ENCODE measurements around the gene LRRC73. TPM values are rescaled to one million over a fixed set of nuclear protein-coding genes. Genes with fewer than 3 reads are reported as not detected.
A peak's percentile ranks its signal among the peaks of the same experiment; 100 is the strongest.

The LRRC73 gene
- total RNA-seq, 1 experiment from 2014 or later = 0.58 TPM

- Histone ChIP-seq H3K36me3 (ENCODE audit: insufficient read depth, low read length, poor library complexity, severe bottlenecking) (peaks cover 77% of the 10 kb centered on the region), H3K9me3 (ENCODE audit: low read depth, low read length, poor library complexity, severe bottlenecking) (no peaks in the 10 kb centered on the region), H3K27ac (ENCODE audit: low read depth, low read length, poor library complexity, severe bottlenecking) (no peak overlapping the region), H3K4me3 (ENCODE audit: low read depth, low read length, poor library complexity, severe bottlenecking) (no peak overlapping the region), H3K4me1 (ENCODE audit: insufficient read depth, low read length, poor library complexity, severe bottlenecking) (no peaks in the 10 kb centered on the region), H3K27me3 (replicated peaks; ENCODE audit: insufficient read depth, low read depth, low read length, poor library complexity) (no peaks in the 10 kb centered on the region)
- no TSS peak for BruUV-seq (replicated peaks)
- ChIA-PET POLR2A (ENCODE audit: low non-redundant PET) (interaction anchor here (0.6 kb wide), 1 partner anchor 9 kb away, joined by 5 read pairs; no protein-coding TSS in a partner anchor), CTCF (no interaction called here)
- DNase-seq (ENCODE audit: low spot score) = no peak
- TF ChIP-seq, protein P1, sequence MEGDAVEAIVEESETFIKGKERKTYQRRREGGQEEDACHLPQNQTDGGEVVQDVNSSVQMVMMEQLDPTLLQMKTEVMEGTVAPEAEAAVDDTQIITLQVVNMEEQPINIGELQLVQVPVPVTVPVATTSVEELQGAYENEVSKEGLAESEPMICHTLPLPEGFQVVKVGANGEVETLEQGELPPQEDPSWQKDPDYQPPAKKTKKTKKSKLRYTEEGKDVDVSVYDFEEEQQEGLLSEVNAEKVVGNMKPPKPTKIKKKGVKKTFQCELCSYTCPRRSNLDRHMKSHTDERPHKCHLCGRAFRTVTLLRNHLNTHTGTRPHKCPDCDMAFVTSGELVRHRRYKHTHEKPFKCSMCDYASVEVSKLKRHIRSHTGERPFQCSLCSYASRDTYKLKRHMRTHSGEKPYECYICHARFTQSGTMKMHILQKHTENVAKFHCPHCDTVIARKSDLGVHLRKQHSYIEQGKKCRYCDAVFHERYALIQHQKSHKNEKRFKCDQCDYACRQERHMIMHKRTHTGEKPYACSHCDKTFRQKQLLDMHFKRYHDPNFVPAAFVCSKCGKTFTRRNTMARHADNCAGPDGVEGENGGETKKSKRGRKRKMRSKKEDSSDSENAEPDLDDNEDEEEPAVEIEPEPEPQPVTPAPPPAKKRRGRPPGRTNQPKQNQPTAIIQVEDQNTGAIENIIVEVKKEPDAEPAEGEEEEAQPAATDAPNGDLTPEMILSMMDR (conservative IDR thresholded peaks at IDR 0.05; ENCODE audit: low read depth, low read length) = no peak
- no peak for TF ChIP-seq EZH2 (IDR thresholded peaks at IDR 0.05; ENCODE audit: borderline replicate concordance, low read depth, low read length, poor library complexity, severe bottlenecking)
- intact Hi-C loops (cut with micrococcal nuclease; ENCODE audit: unreplicated experiment) = no loop called here
Observed at GRCh38 chr6:43521836-43522235, 11.7 kb upstream of the LRRC73 start.

DNA sequence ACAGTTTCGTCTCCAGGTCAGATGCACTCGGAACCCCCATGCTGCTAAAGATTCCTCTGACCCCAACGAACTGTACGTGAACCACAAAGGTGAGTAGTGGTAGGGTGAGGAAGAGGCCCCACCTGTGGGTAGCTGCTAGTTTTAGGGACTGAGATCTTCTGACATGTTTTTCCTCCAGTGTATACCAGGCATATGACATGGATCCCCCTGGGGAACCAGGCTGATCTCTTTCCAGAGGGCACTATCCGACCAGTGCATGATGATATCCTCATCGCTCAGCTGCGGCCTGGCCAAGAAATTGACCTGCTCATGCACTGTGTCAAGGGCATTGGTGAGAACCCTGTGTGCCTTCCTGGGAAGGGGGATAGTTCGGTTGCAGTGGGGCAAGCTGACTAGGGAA, 10.0 kb upstream of the LRRC73 start:
- intact Hi-C loops (cut with micrococcal nuclease; ENCODE audit: unreplicated experiment) = no loop called here
- POLR2A ChIA-PET (ENCODE audit: low non-redundant PET) = no interaction called here
- Histone ChIP-seq H3K9me3 (ENCODE audit: low read depth, low read length, poor library complexity, severe bottlenecking) (no peaks in the 10 kb centered on the region), H3K27ac (ENCODE audit: low read depth, low read length, poor library complexity, severe bottlenecking) (no peak overlapping the region), H3K4me3 (ENCODE audit: low read depth, low read length, poor library complexity, severe bottlenecking) (no peak overlapping the region), H3K36me3 (ENCODE audit: insufficient read depth, low read length, poor library complexity, severe bottlenecking) (peaks cover 66% of the 10 kb centered on the region), H3K27me3 (replicated peaks; ENCODE audit: insufficient read depth, low read depth, low read length, poor library complexity) (no peaks in the 10 kb centered on the region), H3K4me1 (ENCODE audit: insufficient read depth, low read length, poor library complexity, severe bottlenecking) (peaks cover 12% of the 10 kb centered on the region)
- BruUV-seq (replicated peaks) = no TSS peak
- DNase-seq (ENCODE audit: low spot score) = no peak
- no peak for TF ChIP-seq EZH2 (IDR thresholded peaks at IDR 0.05; ENCODE audit: borderline replicate concordance, low read depth, low read length, poor library complexity, severe bottlenecking)
- TF ChIP-seq, protein P1 (conservative IDR thresholded peaks at IDR 0.05; ENCODE audit: low read depth, low read length) = no peak
- CTCF ChIA-PET = no interaction called here

GRCh38 chr6:43517505-43518357, 7.6 kb upstream of the LRRC73 start:
- TSS peak; percentile 61 for BruUV-seq (replicated peaks)
- Histone ChIP-seq H3K36me3 (ENCODE audit: insufficient read depth, low read length, poor library complexity, severe bottlenecking) (peaks cover 63% of the 10 kb centered on the region), H3K4me1 (ENCODE audit: insufficient read depth, low read length, poor library complexity, severe bottlenecking) (peaks cover 12% of the 10 kb centered on the region), H3K9me3 (ENCODE audit: low read depth, low read length, poor library complexity, severe bottlenecking) (no peaks in the 10 kb centered on the region), H3K4me3 (ENCODE audit: low read depth, low read length, poor library complexity, severe bottlenecking) (peak overlapping the region; percentile 89), H3K27me3 (replicated peaks; ENCODE audit: insufficient read depth, low read depth, low read length, poor library complexity) (no peaks in the 10 kb centered on the region), H3K27ac (ENCODE audit: low read depth, low read length, poor library complexity, severe bottlenecking) (peak overlapping the region; percentile 88)
- intact Hi-C loops (cut with micrococcal nuclease; ENCODE audit: unreplicated experiment) = loop anchor here (1.0 kb wide), 1 partner anchor 616 kb away; no protein-coding TSS in a partner anchor
- DNase-seq (ENCODE audit: low spot score) = no peak
- ChIA-PET POLR2A (ENCODE audit: low non-redundant PET) (no interaction called here), CTCF (no interaction called here)
- no peak for TF ChIP-seq EZH2 (IDR thresholded peaks at IDR 0.05; ENCODE audit: borderline replicate concordance, low read depth, low read length, poor library complexity, severe bottlenecking)
- TF ChIP-seq, protein P1 (conservative IDR thresholded peaks at IDR 0.05; ENCODE audit: low read depth, low read length) = no peak

All from A673 (cell line).